ENCODE results near the gene CACNA1C.
A peak's percentile ranks its signal among the peaks of the same experiment; 100 is the strongest.
"Not testable (repeated sequence)": the region's sequence is repeated elsewhere in the genome, so short reads cannot be mapped to it uniquely, and the experiment has no call there.

Gene CACNA1C

GRCh38 chr12:2698566-2698965, 645.8 kb downstream of the CACNA1C start:
- DNase-seq: no peak

GRCh38 chr12:2710701-2711100, 657.9 kb downstream of the CACNA1C start:
- DNase-seq: no peak

GRCh38 chr12:2719392-2719791, 666.6 kb downstream of the CACNA1C start:
- no peak for DNase-seq

- no peak for DNase-seq
Measured at GRCh38 chr12:2722806-2723205, 670.0 kb downstream of the CACNA1C start.

GRCh38 chr12:2732290-2732689, 679.5 kb downstream of the CACNA1C start:
- DNase-seq: no peak

GRCh38 chr12:2733493-2734355, 680.9 kb downstream of the CACNA1C start:
- DNase-seq: no peak

GRCh38 chr12:2735432-2735831, 682.6 kb downstream of the CACNA1C start:
- DNase-seq: no peak

GRCh38 chr12:2737656-2738241, 685.0 kb downstream of the CACNA1C start:
- no peak for DNase-seq

GRCh38 chr12:2739069-2739468, 686.3 kb downstream of the CACNA1C start:
- DNase-seq: no peak

- peak; percentile 59 for DNase-seq
Measured at GRCh38 chr12:2739832-2740641, 687.2 kb downstream of the CACNA1C start.

GRCh38 chr12:2742037-2742436, 689.2 kb downstream of the CACNA1C start:
- DNase-seq: not testable (repeated sequence)

- DNase-seq: no peak
Measured at GRCh38 chr12:2743478-2743877, 690.7 kb downstream of the CACNA1C start.

- peak; percentile 45 for DNase-seq
Measured at GRCh38 chr12:2745655-2746054, 692.9 kb downstream of the CACNA1C start.
